T-helper 17 cell (primary cell): ENCODE data around the gene APP. TPM values are rescaled to one million over a fixed set of nuclear protein-coding genes. Genes with fewer than 3 reads are reported as not detected.
A peak's percentile ranks its signal among the peaks of the same experiment; 100 is the strongest.
"Not testable (repeated sequence)": the region's sequence is repeated elsewhere in the genome, so short reads cannot be mapped to it uniquely, and the experiment has no call there.

Source experiments
- ATAC-seq: fragments of 150-1000 bp; cut with Tn5 transposase; 2 replicates; pipeline ENCODE4 v1.10.0; 2021; ENCODE audit warnings: mild to moderate bottlenecking, moderate library complexity
- DNase-seq, 3 donors: peaks; one replicate each; pipeline versions ENCODE4 v3.0.0 to v3.0.0-alpha.2; 2020 to 2021
- H3K9me3 ChIP-seq: one replicate; pipeline ENCODE4 v1.7.0; 2013; ENCODE audit warnings: low read length, mild to moderate bottlenecking; ENCODE audit not compliant: control insufficient read depth, poor library complexity, severe bottlenecking
- H3K27ac Mint-ChIP-seq: one replicate; pipeline ENCODE4 v1.8.0; 2022; ENCODE audit warnings: mild to moderate bottlenecking, moderate library complexity, mixed read lengths
- H3K27me3 Mint-ChIP-seq: one replicate; pipeline ENCODE4 v1.8.0; 2022; ENCODE audit warnings: mixed read lengths
- H3K36me3 Mint-ChIP-seq: one replicate; pipeline ENCODE4 v1.8.0; 2022; ENCODE audit warnings: low read depth, mixed read lengths
- H3K4me1 Mint-ChIP-seq: one replicate; pipeline ENCODE4 v1.8.0; 2022; ENCODE audit warnings: mild to moderate bottlenecking, mixed read lengths
- H3K4me3 Mint-ChIP-seq: one replicate; pipeline ENCODE4 v1.8.0; 2022; ENCODE audit warnings: mild to moderate bottlenecking, moderate library complexity, mixed read lengths
- total RNA-seq, 4 donors: library from RNA in 2 of 4; stranded (reverse) in 2 of 4; gene quantifications; one replicate each; pipeline ENCODE4 v1.2.3 and lab custom pipeline; 2022 to 2026

APP gene
- total RNA-seq, 2 donors from 2014 or later = 42.0 to 87.9 TPM

DNA sequence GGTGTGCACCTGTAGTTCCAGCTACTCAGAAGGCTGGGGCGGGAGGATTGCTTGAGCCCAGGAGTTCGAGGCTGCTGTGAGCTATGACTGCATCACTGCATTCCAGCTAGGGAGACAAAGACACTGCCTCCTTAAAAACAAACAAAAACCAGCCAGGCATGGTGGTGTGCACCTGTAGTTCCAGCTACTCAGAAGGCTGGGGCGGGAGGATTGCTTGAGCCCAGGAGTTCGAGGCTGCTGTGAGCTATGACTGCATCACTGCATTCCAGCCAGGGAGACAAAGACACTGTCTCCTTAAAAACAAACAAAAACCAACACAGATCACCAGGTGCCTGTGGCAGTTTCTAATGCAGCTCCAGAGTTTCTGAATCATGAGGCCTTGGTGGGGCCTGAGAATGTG lies 147.2 kb downstream of the APP start:
- H3K27me3 Mint-ChIP-seq, H3K4me1 Mint-ChIP-seq, ATAC-seq, H3K36me3 Mint-ChIP-seq, H3K9me3 ChIP-seq, H3K4me3 Mint-ChIP-seq, H3K27ac Mint-ChIP-seq, DNase-seq: not testable (repeated sequence)

DNA sequence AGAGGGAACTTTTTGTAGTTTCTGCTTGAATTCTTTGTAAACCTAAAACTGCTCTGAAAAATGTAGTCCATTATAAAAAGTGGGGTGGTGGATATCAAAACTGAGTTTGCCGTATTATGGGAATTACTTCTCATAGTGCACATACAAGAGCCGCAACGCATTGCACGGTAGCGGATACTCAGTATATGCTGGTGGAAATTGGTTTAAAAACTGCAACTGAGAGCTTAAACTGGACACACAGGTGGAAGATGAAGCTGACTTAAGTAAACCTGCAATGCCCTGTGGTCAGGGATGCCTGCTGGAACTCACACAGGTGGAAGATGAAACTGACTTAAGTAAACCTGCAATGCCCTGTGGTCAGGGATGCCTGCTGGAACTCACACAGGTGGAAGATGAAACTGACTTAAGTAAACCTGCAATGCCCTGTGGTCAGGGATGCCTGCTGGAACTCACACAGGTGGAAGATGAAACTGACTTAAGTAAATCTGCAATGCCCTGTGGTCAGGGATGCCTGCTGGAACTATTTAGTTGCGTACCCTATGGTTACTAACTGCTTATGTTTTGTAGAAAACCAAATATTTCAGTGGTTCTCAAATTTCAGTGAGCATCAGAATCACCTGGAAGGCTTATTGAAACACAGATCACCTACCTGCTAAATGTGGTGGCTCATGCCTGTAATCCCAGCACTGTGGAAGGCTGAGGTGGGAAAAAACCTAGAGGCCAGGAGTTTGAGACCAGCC lies 147.8 kb downstream of the APP start:
- not testable (repeated sequence) for H3K27me3 Mint-ChIP-seq, DNase-seq, H3K9me3 ChIP-seq, ATAC-seq, H3K4me1 Mint-ChIP-seq, H3K27ac Mint-ChIP-seq, H3K36me3 Mint-ChIP-seq, H3K4me3 Mint-ChIP-seq

DNA sequence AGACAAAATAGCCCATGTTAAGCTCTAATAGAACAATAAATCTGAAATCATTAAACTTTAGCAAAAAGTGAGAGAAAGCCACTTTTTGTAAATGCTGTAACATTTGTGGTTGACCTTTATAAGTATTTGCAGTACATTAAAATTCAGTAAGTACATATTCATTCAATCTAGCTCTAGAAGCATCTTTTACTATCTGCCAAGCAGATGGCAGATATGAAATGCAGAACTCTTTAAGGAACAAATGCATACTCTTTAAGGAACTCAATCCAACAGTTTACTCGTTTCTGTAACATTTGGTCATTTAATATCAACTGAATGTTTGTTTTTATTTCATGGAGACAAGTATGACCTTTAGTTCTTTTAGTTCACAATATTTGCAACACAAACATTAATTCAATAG lies 150.1 kb downstream of the APP start:
- ATAC-seq = no peak
- no peak for DNase-seq
- H3K27me3 Mint-ChIP-seq = no peaks in the 10 kb centered on the region
- H3K9me3 ChIP-seq = no peaks in the 10 kb centered on the region
- H3K27ac Mint-ChIP-seq = no peak overlapping the region
- peaks cover 6% of the 10 kb centered on the region for H3K4me1 Mint-ChIP-seq
- H3K36me3 Mint-ChIP-seq = peaks cover 4% of the 10 kb centered on the region
- no peak overlapping the region for H3K4me3 Mint-ChIP-seq

- Mint-ChIP-seq H3K27ac (no peak overlapping the region), H3K27me3 (no peaks in the 10 kb centered on the region), H3K4me3 (no peak overlapping the region), H3K4me1 (peaks cover 6% of the 10 kb centered on the region), H3K36me3 (peaks cover 4% of the 10 kb centered on the region)
- ATAC-seq = no peak
- no peaks in the 10 kb centered on the region for H3K9me3 ChIP-seq
- no peak for DNase-seq
These were observed 150.5 kb downstream of the APP start for GRCh38 chr21:26020081-26020480.

DNA sequence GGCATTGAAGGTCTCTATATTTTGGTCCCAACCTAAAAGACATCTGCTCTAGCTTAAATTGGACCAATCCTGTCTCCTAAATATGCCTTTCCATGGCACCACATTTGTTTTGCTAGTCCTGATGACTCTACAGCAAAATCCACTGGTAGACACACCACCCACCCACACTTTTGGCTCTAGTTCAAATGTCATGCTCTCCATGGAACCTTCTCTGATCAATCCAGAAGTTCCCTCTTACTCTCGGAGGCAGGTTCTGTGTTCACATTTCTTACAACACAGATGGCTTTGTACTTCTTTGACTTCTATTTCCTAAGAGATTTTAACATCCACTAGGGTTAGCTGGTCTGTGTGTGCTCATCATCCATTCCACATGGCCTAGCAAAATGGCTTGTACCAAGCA lies 151.3 kb downstream of the APP start:
- H3K9me3 ChIP-seq = no peaks in the 10 kb centered on the region
- H3K27me3 Mint-ChIP-seq = no peaks in the 10 kb centered on the region
- H3K4me3 Mint-ChIP-seq = no peak overlapping the region
- H3K4me1 Mint-ChIP-seq = peaks cover 3% of the 10 kb centered on the region
- ATAC-seq (no peak), DNase-seq (no peak)
- no peak overlapping the region for H3K27ac Mint-ChIP-seq
- H3K36me3 Mint-ChIP-seq = peaks cover 4% of the 10 kb centered on the region

GRCh38 chr21:26013970-26014369 lies 156.6 kb downstream of the APP start:
- H3K27ac Mint-ChIP-seq = peak overlapping the region; percentile 21
- H3K9me3 ChIP-seq = no peaks in the 10 kb centered on the region
- no peak overlapping the region for H3K4me3 Mint-ChIP-seq
- DNase-seq (no peak), ATAC-seq (no peak)
- no peaks in the 10 kb centered on the region for H3K4me1 Mint-ChIP-seq
- no peaks in the 10 kb centered on the region for H3K27me3 Mint-ChIP-seq
- no peaks in the 10 kb centered on the region for H3K36me3 Mint-ChIP-seq

DNA sequence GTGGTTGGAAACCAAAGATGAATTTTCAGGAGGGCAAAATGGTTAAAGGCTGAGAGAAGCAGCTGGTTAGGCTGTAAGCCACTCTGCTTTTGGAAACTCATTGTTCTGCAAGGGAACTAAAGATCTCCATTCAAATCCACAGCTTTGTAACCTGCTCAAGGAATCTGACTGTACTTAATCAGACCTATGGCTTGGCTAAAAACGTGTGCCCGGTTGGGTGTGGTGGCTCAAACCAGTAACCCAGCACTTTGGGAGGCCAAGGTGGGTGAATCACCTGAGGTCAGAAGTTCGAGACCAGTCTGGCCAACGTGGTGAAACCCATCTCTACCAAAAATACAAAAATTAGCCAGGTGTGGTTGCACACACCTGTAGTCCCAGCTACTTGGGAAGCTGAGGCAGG lies 158.1 kb downstream of the APP start:
- not testable (repeated sequence) for H3K4me1 Mint-ChIP-seq, ATAC-seq, H3K36me3 Mint-ChIP-seq, H3K4me3 Mint-ChIP-seq, DNase-seq, H3K9me3 ChIP-seq, H3K27ac Mint-ChIP-seq, H3K27me3 Mint-ChIP-seq

- no peak for DNase-seq
- H3K9me3 ChIP-seq = no peaks in the 10 kb centered on the region
- H3K27me3 Mint-ChIP-seq = no peaks in the 10 kb centered on the region
- H3K27ac Mint-ChIP-seq = no peak overlapping the region
- H3K4me1 Mint-ChIP-seq = no peaks in the 10 kb centered on the region
- no peak overlapping the region for H3K4me3 Mint-ChIP-seq
- no peaks in the 10 kb centered on the region for H3K36me3 Mint-ChIP-seq
- no peak for ATAC-seq
These were observed 159.2 kb downstream of the APP start for GRCh38 chr21:26011292-26011940.

DNA sequence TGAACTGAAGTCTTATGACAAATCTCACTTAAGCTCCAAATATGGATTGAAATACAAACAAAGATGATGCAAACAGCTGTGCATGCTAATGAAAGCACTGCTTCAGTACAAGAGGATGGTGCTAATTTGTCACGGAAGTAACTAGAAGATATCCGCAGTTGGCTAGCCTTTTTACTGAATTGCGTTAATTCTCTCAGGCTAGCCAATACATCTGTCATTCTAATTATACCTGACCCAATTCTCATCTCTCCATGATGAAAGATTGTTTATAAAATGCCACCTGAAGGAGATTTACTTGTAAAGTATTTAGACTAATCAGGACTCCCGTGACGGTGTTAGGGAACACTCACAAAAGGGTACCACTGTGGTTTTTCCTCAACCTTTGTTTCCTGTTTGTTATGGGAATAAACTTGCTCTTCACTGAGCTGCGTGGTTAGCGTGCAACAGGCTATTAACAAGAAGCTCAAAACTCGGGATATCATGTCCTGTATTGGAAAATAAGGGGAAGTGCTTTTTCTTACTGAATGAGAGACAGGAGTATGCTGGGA lies 162.5 kb downstream of the APP start:
- Mint-ChIP-seq H3K4me1 (no peaks in the 10 kb centered on the region), H3K36me3 (no peaks in the 10 kb centered on the region), H3K4me3 (no peak overlapping the region), H3K27ac (peak overlapping the region; percentile 34), H3K27me3 (no peaks in the 10 kb centered on the region)
- ATAC-seq = no peak
- DNase-seq = no peak
- no peaks in the 10 kb centered on the region for H3K9me3 ChIP-seq

DNA sequence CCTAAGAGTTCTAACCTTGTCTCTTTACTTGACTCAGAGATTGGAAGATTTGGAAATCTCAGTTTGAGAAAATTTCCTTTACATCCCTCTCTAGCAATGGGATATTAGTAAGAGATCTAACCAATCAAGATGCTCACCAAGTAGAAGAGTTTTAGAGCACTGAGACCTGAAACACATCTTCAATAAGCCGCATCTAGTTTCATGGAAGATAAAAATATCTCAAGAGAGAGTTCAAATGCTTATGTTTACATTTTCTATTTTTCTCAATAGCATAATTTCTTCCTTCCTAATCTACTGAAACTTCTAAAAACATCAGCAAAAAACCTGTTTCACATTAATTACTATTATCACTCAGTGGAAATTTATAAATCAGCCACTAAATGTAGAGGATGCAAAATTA lies 165.1 kb downstream of the APP start:
- H3K27me3 Mint-ChIP-seq = no peaks in the 10 kb centered on the region
- H3K27ac Mint-ChIP-seq = no peak overlapping the region
- H3K4me3 Mint-ChIP-seq = no peak overlapping the region
- ATAC-seq (no peak), DNase-seq (no peak)
- H3K36me3 Mint-ChIP-seq = peaks cover 3% of the 10 kb centered on the region
- peaks cover 3% of the 10 kb centered on the region for H3K4me1 Mint-ChIP-seq
- no peaks in the 10 kb centered on the region for H3K9me3 ChIP-seq

DNA sequence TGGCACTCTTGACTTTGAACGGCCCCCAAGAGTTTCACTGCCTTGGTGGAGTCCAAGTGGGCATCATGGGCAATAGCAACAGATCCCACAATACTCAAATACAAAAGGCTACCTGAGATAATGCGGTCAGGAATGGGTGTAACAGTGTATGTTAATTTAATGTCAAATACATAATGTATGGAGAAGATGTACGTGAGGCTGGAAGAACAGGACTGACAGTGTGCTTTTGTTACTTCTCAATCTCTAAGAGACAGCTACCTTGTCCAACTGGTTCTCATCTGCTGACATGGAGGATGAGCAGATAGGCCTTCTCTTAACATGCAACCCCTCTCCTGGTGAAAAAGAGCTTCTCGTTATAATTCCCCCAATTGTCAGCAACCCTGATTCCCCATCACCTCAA lies 167.2 kb downstream of the APP start:
- Mint-ChIP-seq H3K36me3 (peaks cover 3% of the 10 kb centered on the region), H3K4me3 (no peak overlapping the region), H3K27me3 (no peaks in the 10 kb centered on the region), H3K4me1 (peaks cover 9% of the 10 kb centered on the region), H3K27ac (no peak overlapping the region)
- no peaks in the 10 kb centered on the region for H3K9me3 ChIP-seq
- no peak for DNase-seq
- ATAC-seq = no peak

DNA sequence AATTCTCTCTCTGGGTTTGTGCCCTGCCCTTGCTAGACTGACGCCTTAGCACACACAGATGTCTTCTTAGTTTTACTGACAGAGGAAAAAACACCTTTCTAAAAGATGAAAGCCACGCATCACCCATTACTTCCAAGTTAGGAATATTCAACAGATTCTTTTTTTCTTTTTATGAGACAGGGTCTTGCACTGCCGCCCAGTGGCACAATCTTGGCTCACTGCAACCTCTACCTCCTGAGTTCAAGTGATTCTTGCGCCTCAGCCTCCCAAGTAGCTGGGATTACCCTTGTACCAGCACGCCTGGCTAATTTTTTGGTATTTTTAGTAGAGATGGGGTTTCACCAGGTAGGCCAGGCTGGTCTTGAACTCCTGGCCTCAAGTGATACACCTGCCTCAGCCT lies 169.2 kb downstream of the APP start:
- DNase-seq (no peak), ATAC-seq (no peak)
- Mint-ChIP-seq H3K36me3 (peaks cover 3% of the 10 kb centered on the region), H3K4me3 (no peak overlapping the region), H3K27ac (no peak overlapping the region), H3K27me3 (no peaks in the 10 kb centered on the region), H3K4me1 (peaks cover 9% of the 10 kb centered on the region)
- H3K9me3 ChIP-seq = no peaks in the 10 kb centered on the region

GRCh38 chr21:25999921-26000582 lies 170.5 kb downstream of the APP start:
- no peaks in the 10 kb centered on the region for H3K9me3 ChIP-seq
- Mint-ChIP-seq H3K4me1 (peaks cover 9% of the 10 kb centered on the region), H3K27ac (no peak overlapping the region), H3K36me3 (peaks cover 3% of the 10 kb centered on the region), H3K4me3 (peak overlapping the region; percentile 68), H3K27me3 (no peaks in the 10 kb centered on the region)
- ATAC-seq (peak; percentile 76), DNase-seq (no peak)
